ENCODE results near the gene NOSIP. TPM values are rescaled to one million over a fixed set of nuclear protein-coding genes. Genes with fewer than 3 reads are reported as not detected.
A peak's percentile ranks its signal among the peaks of the same experiment; 100 is the strongest.

NOSIP gene
- total RNA-seq, 1 donor from 2014 or later: 45.5 TPM

DNA sequence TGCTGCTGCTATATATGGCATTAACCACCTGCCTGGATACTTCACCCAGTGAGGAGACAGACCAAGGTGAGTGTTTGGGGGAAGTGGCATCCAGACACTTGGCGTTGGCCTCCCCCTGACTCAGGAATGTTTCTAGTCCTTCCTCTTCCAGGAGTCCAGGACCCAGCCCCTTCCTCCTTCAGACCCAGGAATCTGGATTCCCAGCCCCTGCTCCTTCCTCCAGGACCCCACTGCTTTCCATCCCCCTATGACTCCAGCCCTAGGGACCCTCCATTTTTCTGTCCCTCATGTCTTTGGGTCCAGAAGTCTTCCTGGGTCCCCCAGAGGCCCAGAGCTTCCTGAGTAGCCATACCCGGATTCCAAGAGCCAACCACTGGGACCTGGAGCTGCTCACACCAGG, 2.9 kb upstream of the NOSIP start:
- DNase-seq: no peak
- ATAC-seq (ENCODE audit: poor library complexity): no peak
- intact Hi-C loops (cut with DNase I): no loop called here

DNA sequence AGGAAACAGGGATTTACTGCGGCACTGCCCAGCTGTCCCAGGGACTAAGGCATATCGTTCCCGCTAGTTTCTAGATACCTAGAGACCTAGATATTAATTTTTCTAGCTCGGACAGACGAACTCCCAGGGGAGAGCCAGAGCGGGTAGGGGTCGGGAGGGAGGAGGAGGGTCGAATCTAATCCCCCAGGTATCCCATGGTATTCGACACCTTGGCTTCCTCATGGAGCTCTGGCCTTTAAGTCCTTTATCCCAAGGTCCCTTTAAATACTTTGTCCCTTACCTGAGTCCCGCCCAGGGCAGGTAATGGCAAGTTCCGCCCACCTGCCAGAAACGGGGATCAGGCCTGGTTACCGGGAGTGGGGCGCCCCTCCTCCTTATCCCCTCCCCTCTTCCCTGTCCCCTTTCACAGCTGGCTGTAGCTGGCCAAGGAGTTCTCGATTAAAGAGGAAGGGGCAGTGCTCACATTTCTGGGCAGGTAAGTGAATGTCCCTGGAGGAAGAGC, 702 bp upstream of the NOSIP start, which contains the start of gene PRRG2:
Gene PRRG2, plus strand, starts transcription at position 310 of the 502 bp plus-strand sequence. CDS start 1,904 bp downstream, outside the sequence.
- no peak for DNase-seq
- ATAC-seq (ENCODE audit: poor library complexity): peak; percentile 3
- intact Hi-C loops (cut with DNase I): no loop called here

DNA sequence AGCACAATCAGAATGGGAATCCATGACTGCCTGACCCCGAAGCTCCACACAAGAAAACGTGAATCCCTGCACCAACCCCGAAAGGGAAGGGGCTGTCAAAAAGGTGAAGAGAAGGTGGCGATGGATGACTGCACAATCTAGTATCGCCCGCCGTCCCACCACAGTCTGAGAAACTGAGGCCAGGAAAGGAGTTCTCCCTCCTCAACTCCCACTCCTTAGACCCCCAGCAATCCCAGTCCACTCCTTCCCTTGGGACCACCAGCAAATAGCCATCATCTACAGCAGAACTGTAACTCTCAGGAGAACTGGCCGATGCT, 451 bp downstream of the NOSIP start:
- DNase-seq (no peak), ATAC-seq (ENCODE audit: poor library complexity) (no peak)
- intact Hi-C loops (cut with DNase I): no loop called here

DNA sequence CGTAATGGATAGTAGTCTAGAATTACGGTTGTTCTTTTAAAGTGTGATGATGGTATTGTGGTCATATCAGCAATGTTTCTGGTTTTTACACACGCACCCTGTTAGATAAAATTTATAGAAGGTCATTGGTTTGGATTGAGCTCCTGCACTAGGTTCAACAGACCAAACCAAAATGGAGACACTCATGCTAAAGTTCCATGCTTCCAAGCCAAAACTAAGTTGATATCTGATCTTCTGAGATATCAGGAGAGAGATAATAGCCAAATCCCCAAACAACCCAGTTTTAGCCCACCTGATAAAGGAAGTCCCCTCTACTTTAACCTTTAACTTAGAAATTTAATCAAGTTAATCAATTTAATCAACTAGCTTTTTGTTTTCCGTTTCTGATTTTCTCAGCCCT, 1.2 kb downstream of the NOSIP start:
- DNase-seq (no peak), ATAC-seq (ENCODE audit: poor library complexity) (no peak)
- intact Hi-C loops (cut with DNase I): no loop called here

DNA sequence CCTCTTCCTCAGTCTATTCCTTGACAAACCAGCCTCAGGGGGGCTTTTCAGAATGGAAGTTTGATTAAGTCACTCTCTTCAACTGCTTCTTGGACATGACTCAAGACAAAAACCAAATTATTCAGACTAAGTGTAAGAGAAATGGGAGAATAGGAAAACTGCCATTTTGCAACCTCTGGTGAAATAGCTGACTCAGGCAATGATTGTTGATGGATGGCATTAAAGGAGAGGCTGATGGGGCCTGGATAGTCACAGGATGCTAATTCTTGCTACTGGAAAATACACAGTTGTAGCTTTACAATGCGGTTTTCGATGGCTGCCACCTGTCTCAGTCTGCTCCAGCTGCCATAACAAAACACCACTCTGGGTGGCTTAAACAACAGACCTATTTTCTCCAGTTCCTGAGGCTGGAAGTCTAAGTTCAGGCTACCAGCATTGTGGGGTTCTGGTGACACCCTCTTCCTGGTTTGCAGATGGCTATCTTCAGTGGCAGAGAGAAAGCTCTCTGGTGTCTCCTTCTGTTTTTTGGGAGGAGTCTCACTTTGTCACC, 6.1 kb downstream of the NOSIP start:
- intact Hi-C loops (cut with DNase I): no loop called here

DNA sequence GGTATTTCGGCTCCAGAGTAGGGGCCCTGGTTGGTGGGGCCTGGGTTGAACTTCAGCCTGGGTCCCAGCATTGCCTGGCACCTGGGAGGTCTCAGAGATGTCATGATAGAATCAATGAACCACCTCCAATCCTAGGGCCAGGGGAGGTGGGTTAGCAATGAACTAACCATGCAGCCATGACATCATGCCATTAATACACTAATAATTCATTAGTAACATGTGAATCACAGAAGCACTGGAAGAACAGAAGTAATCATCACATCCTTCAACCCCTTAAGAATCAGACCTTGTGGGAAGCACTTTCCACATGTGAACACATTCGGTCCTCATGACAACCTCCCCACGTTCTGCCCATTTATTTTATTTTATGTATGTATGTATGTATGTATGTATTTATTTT, 6.9 kb downstream of the NOSIP start:
- intact Hi-C loops (cut with DNase I): no loop called here
- ATAC-seq (ENCODE audit: poor library complexity) (no peak), DNase-seq (no peak)

More for the DNA sequence above, 6.1 kb downstream of the NOSIP start:
- DNase-seq (no peak), ATAC-seq (ENCODE audit: poor library complexity) (no peak)

DNA sequence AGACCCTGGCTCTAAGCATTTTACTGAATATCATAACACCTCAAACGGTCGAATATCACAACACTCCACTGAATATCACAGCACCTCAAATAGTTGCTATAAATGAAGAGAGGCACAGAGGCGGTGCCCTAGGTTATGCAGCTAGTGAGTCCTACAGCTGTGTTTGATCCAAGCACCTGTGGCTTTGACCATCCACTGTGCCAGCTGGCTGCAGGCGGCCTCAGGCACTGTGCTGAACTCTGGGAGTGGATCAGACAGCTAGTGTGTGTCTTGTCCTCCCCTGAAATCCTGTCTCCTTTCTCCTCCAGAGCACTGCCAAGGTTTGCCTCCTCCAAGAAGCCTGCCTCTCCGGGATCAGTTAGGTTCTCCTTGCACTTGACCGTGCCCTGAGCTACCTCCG, 7.3 kb downstream of the NOSIP start:
- intact Hi-C loops (cut with DNase I): no loop called here
- no peak for ATAC-seq (ENCODE audit: poor library complexity)

DNA sequence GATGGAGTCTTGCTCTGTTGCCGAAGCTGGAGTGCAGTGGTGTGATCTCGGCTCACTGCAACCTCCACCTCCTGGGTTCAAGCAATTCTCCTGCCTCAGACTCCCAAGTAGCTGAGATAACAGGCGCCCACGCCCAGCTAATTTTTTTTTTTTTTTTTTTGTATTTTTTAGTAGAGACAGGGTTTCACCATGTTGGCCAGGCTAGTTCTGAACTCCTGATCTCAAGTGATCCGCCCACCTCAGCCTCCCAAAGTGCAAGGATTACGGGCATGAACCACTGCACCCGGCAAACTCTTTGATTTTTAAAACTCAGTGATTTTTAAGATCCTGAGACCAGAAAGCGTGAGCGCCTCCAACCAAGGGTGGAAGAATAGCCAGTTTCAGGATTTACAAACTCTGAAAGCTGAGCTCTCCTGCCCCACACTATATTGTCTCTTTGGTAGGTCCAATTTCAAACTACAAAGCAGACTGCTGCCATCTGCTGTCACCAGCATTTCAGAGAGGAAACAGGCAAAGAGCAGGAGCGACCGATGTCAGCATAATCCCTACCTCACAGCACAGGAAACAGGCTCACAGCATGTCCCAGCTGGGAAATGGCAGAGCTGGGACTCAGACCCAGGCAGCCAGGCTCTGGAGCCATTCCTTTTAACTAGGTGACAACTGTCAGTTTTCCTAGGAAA, 9.2 kb downstream of the NOSIP start:
- ATAC-seq (ENCODE audit: poor library complexity) (peak; percentile 85), DNase-seq (peak; percentile 35)
- intact Hi-C loops (cut with DNase I): no loop called here

More for the DNA sequence above, 7.3 kb downstream of the NOSIP start:
- DNase-seq: no peak

DNA sequence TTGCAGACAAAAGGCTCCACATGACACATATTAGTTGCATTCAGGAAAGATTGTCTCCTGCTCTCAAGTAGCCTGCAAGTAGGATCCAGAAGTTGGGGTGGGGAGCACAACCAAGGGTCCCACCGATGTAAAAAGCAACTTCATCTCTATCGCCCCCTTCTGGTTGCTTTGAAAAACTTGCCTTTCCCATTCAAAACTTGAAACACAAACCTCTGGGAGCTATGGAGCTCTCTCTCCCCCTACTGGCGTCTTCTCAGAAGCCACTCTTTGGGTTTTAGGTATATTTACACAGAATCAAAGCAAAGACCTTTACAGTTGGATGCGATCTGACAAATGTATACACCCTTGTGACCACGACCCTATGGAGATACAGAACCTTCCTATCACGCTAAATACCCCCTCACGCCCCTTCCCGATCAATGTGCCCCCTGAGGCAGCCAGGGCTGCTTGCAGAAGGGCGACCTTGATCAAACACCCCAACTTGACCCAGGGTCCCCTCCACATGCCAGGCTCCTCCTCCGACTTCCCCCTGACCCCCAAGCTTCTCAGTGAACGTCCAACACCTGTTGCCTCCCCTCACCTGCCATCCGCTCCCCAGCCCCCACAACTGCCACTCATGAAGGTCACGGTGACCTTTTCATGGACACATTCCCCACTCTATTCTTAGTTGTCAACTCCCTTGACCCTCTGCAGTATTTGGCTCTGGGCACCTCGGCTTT, 10.1 kb downstream of the NOSIP start:
- DNase-seq (peak; percentile 40), ATAC-seq (ENCODE audit: poor library complexity) (peak; percentile 74)
- intact Hi-C loops (cut with DNase I): no loop called here

DNA sequence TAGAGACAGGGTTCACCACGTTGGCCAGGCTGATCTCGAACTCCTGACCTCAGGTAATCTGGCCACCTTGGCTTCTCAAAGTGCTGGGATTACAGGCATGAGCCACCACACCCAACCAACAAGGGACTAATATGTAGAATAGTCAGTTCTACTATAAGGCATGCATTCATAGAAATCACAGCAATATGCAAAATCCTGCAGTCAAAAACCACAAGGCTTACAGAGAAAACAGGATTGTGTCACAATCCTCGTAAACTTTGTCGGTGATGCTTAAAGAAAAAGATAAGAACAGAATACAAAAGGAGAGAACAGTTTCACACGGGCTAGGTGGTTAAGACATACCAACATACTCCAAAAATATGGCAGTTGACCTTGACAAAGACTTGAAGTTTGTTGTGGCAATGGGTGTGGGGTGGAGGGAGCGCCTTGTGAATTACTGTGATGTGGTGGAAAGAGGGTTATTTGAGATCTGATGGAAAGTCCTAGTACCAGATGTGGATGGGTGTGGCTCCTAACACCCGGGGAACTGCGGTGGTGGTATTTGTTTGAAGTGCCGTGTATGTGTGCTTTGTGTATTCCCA, 12.4 kb downstream of the NOSIP start:
- DNase-seq (no peak), ATAC-seq (ENCODE audit: poor library complexity) (no peak)
- intact Hi-C loops (cut with DNase I): no loop called here

DNA sequence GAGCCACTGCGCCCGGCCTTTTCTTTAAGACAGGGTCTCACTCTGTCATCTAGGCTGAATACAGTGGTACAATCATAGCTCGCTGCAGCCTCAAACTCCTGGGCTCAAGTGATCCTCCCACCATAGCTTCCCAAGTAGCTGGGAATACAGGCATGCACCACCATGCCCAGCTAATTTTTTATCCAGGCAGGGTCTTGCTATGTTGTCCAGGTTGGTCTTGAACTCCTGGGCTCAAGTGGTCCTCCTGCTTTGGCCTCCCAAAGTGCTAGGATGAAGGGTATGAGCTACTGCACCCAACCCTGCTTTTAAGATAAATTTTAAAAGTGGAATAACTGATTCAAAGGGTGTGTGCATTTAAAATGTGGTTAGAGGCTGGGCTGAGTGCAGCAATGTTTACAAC, 14.1 kb downstream of the NOSIP start:
- no peak for DNase-seq
- intact Hi-C loops (cut with DNase I): no loop called here
- no peak for ATAC-seq (ENCODE audit: poor library complexity)

DNA sequence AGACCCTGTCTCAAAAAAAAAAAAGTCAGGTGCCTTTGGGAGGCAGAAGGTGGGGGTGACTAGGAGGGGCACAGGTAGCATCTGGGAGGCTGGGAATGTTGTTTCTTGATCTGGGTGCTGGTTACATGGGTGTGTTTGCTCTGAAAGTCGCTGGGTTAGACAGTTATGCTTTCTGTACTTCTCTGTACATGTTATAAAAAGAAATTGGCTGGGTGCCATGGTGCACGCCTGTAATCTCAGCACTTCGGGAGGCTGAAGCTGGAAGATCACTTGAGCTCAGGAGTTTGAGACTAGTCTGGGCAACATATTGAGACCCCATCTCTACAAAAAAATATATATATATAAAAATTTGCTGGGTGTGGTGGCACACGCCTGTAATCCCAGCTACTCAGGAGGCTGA, 15.1 kb downstream of the NOSIP start:
- intact Hi-C loops (cut with DNase I): no loop called here
- ATAC-seq (ENCODE audit: poor library complexity): peak; percentile 74
- DNase-seq: peak; percentile 58

DNA sequence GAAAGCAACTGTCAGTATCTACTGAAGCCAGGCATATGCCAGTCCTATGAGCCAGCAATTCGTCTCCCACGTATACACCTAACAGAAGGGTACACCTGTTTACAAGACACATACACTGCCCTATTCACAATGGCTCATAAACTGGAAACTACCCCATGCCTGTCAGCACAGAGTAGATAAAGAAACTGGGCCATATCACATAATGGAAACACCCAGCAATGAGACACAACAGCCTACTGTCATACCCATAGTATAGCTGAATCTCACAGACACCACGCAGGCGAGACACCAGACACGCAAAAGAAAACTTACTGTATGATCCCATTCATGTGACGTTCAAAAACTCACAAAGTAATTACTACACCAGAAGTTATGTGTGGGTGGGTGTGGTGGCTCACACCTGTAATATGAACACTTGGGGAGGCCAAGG, 15.7 kb downstream of the NOSIP start:
- intact Hi-C loops (cut with DNase I): no loop called here
- DNase-seq (no peak), ATAC-seq (ENCODE audit: poor library complexity) (no peak)

DNA sequence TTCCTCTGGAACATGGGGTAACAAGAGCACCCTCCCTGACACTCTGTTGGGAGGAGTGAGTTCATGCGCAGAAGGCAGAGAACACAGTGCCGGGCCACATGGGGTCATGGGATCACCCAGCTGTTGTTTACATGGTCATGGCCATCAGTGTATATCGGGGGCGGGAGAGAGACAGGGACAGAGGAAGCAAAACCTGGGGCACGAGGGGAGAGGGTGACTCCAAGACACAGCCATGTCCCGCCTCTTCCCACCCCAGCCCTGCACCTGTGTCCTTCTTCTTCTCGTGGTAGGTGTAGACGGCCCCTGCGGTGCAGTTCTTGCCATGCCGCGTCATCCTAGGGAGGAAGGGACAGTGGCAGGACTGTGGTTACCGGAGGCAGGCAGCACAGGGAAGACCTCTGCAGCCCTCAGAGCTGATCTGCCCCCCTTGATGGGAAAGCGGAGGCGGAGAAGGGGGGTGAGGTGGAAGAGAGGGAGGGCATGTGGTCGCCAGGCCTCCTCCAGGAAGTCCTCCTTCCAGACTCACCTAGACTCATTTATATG, 19.9 kb downstream of the NOSIP start:
- intact Hi-C loops (cut with DNase I): no loop called here
- DNase-seq (peak; percentile 53), ATAC-seq (ENCODE audit: poor library complexity) (peak; percentile 41)

DNA sequence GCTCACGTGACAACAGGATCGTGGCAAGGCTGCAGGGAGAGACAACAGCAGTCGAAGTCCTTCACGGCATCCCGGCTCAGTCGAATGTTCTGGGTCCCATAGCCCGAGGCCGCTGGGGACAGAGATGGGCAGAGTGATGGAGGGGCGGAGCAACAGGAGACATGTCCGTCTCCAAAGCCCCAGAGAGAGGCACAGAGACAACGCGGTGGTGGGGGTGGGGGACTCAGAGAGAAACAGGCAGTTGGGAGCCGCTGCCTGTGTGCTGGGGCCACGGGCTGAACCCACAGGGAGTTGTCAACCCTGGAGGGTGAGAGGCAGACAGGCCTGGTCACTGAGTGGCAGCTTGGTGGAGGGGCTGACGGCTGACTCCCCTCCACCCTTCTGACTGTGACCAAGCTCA, 20.4 kb downstream of the NOSIP start:
- intact Hi-C loops (cut with DNase I): no loop called here
- DNase-seq (no peak), ATAC-seq (ENCODE audit: poor library complexity) (peak; percentile 14)

DNA sequence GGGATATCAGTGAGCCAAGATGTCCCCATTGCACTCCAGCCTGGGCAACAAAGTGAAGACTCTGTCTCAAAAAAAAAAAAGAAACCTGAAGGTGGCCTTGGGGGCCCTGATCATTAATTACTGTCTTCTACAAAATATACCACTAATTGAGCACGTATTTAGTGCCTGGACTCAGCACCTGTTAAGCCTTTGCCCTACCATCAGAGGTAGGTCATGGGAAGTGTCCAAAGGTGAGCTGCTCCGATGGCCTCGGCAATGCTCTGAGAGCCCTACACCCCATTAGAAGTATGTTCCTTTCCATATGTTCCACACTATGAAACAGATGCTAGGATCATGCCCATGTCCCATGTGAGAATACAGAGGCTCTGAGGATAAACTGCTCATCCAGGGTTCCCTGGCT, 20.9 kb downstream of the NOSIP start:
- ATAC-seq (ENCODE audit: poor library complexity) (no peak), DNase-seq (no peak)
- intact Hi-C loops (cut with DNase I): no loop called here

DNA sequence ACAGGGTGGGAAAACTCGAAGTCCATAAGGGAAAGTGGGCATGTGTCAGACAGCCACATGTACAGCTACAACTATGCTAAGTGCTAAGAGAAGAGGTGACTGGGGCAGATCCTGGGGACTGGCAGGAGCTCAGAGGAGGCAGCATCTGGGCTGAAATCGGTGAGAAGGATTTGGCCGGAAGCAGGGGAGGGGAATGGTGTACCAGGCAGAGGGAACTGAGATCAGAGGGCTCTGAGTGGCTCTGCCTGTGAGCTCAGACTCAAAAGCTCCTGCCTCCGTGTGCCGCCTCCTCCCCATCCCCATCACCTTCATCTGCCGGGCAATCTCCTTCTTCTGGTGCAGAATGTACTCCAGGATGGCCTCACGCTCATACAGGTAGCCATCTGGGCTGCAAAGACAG, 21.8 kb downstream of the NOSIP start:
- intact Hi-C loops (cut with DNase I): no loop called here
- DNase-seq (no peak), ATAC-seq (ENCODE audit: poor library complexity) (no peak)

DNA sequence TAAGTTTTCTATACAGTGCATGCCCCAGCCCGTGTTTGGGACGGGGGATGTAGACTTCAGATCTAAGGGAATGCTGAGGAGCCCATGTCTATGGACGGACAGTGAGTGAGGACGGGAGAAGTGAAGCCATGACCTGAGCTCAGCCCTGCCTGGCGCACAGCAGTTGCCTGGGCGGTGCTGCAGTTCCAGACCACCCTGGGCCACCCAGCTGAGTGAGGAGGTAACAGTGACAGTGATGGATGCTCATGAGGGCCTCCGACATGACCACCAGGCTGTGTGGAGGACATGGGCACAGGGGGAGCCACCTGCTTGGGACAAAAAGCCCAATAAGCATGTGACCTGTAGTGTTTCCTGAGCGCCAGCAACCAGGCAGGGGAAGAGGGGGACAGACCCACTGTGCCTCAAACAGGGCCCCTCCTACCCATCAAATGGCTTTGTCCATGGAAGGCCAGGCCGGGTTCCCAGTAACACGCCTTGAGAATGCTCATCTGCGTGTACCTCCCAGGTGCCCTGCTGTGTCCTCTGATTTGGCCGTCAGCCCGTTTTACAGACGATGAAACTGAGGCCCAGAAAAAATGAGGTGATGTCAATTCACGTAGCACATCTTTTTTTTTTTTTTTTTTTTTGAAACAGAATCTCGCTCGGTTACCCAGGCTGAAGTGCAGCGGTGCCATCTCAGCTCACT, 22.6 kb downstream of the NOSIP start:
- ATAC-seq (ENCODE audit: poor library complexity) (no peak), DNase-seq (no peak)
- intact Hi-C loops (cut with DNase I): no loop called here

All from Right ventricle myocardium superior (tissue), 1 donor.